ENCODE results near the gene IL36A.

The IL36A gene, protein sequence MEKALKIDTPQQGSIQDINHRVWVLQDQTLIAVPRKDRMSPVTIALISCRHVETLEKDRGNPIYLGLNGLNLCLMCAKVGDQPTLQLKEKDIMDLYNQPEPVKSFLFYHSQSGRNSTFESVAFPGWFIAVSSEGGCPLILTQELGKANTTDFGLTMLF

DNA sequence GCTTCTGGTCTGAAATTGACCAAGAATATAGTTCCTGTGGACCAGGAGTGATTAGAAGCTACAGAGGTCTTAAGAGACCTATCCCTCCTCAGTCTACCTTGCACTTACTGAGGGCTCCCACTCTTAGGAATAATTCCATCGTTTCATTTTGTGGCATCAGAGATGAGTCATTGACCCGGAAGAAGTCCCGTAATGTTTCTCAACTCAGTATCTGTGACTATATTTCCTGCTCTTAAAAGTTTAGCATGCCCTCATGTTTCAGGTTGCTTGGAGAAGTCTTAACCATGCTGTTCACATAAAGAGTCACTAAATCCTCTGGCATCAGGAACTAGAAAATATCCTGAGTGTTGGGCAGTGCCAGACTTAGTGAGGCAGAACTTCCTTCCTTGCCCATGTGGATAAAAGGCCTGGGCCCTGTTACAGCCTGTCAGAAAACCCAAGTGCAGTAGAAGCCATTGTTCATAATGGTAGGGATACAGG is at the start of gene IL36A:
TSS of gene IL36A (plus strand) at position 430 of the 480 bp plus-strand sequence. CDS start 413 bp downstream, outside the sequence.
- DNase-seq (ENCODE audit: low read depth in 2 of 2) = no peak

DNA sequence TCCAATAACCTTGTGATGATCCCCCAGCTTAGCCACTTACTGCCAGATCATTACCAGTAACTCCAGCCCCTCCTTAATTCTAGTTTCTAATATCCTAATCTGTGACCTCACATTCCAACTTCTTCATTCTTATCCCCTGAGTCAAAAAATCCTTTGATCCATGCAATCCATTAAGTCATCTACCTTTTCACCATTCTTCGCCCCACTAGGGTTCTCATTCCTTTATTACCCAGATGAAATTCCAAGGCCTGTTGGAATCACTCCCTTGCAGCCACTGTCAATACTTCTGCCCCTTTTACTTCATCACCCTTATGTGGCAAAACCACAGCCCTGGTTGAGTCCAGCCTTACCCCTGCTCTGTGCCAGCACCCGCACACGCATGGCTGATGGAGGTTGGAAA is 47.7 kb upstream of the IL36A start:
- no peak for DNase-seq (ENCODE audit: low read depth in 2 of 2)

DNA sequence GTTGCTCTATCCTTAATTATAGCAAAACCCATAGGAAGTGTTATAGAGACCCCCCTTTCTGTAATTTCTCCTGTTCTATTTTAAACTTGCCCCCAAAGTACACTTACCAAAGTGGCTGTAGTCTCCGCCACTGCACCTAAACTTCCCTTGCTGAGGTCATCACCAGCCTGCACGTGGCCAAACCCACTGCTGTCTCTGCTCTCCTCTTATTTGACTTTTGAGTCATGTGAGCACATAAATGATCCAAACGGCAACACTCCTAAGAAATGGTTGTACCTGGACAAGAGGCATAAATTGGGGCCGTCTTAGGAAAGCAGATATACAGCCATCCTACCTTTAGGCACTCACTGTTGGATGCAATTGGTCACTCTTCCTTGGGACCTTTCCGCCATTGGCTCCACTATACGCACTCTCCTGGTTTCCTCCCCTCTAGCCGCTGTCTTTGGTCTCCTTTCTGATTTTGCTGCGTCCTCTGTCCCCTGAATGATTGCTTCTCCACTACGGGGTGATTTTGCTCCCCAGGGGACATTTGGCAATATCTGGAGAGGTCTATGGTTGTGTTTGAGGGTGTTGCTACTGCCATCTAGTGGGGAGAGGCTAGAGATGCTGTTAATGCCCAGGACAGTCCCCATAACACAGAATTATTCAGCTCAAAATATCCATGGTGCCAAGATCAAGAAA is 46.7 kb upstream of the IL36A start:
- no peak for DNase-seq (ENCODE audit: low read depth in 2 of 2)

DNA sequence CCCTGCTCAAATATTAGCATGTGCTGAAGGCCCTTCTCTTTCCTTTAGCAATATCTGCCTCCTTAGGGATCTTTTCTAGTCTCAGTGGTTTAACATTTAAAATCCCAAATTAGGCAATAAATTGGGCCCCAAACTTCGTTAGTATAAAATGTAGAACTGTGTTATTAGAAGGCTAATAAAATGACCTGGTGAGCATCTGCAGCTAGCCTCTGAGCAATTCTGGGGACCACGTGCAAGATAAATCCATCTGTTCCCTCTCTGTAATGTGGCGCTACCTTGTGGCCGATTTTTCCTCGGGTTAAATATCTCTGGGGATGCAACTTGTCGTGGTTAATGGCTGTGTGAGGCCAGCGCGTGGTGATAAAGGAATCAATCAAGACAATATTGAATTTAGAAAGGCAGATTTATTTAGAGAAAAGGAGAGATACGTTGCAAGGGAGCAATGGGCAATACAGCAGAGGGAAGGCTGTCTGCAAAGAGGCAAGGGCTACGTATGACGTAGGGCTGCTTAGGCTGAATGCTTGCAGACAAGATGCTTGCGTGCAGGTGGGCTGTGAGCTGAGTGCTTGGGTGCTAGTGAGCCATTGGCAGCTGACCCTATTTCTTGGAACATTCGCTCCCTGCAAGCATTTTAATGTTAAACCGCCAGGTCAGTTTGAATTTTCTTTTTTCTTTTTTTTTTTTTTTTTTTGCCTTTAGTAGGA is 46.0 kb upstream of the IL36A start:
- no peak for DNase-seq (ENCODE audit: low read depth in 2 of 2)

DNA sequence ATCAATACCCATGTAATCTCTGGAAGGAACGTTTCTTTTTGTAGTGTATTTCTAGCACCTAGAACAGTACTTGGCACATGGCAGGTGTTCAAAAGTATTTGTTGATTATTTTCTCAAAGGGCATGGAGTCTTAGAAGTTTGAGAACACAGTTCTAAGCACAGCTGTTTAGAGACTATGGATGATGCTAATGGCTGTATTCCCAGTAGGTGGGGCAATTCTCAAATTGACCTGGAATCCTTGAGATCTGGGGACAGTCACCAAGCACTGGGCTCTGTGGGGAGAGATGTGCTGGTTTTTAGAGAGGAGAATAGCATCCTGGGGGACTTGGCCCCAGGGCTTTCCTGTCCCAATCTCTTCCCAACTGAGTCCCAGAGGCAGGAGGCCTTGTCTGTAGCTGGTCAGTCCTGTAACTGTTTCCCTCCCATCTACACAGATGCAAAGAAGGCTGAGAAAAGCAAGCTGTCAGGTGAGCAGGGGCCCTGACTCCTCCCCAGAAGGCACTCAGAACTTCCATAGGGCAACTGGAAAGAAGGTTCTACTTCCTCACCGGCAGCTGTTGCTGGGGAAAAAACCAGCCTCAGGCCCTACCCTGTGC is 44.9 kb upstream of the IL36A start:
- DNase-seq (ENCODE audit: low read depth in 2 of 2) = no peak

DNA sequence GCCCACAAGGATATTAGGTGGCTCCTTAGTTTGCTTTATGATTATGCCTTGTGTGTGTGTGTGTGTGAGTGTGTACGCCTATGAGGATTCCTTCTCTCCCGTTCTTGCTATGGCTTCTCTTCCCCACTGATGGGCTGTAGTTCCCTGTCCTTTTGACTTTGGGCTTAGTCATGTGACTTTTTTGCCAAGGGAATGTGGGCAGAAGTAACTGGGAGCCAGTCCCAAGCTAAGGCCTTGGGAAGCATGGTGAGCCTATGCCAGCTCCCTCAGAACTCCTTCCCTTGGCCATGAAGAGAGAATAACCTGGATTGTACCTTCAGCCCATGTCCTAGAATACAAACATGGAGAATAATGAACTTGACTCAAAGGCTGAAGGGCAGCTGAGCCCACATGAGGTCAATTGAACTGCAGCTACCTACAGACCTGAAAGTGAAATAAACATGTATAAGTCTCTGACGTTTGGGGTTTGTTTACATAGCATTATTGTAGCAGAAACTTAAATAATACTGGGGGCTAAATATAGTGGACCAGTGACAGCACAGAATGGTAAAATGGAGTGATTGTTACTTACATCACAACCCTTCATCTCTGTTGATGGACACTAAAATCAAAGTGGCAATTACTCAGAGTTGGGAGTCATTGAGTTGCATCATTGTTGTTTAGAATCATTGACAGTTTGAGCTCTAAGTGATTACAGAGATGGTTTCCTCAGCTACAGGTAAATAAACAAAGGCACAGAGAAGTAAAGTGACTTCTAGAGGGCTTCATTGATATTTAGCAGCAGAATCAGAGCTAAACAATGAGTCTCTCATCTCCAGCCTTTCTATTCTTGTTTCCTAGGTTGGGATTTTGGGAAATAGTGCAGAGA is 42.7 kb upstream of the IL36A start:
- no peak for DNase-seq (ENCODE audit: low read depth in 2 of 2)

DNA sequence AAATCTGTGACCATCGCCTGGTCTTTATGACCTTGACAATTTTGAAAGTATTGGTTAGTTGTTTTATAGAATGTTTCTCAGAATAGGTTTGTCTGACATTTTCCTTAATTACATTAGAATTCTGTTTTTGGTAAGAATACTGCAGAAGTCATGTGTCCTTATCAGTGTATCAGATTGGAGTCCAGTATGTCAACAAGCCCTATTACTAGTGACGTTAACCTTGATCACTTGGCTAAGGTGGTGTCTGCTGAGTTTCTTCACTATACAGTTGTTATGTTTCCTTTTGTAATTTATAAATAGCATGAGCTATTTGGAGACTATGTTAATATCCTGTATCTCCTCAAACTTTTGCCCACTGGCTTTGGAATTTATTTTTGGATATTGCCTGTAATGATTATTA is 38.2 kb upstream of the IL36A start:
- DNase-seq (ENCODE audit: low read depth in 2 of 2) = no peak

DNA sequence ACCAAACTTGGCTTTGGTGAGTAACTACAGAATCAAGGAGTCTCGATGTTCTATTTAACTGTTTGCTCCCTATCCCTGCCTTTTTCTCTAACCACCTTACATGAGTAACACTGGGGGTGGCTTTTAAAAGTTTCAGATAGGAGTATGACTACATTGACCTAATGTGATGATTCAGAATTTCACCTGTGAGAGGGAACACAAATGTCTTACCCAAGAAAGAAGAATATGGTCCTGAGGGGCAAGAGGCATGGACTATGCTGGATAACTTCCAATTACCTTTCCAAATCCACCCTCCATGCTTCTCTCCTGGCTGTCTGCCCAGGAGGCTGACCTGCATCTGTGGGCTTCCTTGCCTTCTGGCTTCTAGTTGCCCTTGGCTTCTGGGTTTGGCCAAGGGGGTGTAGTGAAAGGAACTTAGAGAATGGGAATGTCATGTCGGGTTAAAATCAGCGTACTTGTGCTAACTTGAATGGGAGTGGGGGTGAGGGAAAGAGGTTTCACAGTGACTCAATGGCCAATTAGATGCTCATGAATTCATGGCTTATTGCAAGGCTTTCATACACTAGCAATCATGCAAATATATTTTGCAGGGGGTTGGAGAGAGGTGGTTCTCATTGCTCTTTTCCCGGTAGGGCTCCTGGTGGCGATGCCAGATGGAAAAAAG is 32.7 kb upstream of the IL36A start:
- no peak for DNase-seq (ENCODE audit: low read depth in 2 of 2)

DNA sequence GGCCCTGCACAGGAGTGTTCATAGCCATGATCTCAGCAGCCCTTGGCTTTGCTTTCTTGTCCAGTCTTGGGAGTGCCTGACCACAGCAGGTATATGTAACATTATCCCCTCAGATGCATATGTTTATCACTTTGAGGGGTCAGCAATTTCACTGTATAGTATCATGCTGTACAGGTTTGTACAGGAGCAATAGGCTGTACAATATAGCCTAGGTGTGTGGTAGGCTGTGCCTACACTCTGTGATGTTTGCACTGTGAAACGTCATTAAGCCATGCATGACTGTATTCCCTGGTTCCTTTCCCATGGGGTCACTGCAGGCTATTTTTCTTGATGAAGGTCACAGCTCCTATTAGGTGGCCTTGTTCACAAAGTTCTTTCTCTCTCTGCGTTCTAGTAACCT is 32.1 kb upstream of the IL36A start:
- DNase-seq (ENCODE audit: low read depth in 2 of 2) = no peak

DNA sequence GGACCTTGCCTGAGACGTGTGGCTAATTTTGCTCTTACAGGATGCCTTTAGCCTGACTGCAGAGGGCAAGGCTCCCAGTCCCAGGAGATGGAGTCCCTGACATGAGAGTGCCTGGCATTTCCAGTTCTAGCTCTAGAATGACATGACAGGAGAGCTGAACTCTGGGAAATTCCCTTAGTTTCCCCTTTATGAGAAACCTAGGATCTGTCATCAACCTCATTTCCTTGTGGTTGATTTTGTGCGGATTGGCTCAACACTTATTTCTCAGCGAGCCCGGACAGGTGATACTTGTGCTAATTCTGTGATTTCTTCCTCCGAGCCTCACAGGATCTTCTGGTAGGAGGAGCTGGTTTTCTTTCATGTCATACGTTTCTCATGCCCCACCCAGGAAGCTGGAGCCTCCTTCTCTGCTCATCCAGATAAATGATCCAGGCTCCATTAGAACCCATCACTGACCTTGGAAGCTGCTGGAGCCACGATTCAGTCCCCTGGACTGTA is 27.7 kb upstream of the IL36A start, which contains the start of gene IL36G:
TSS of gene IL36G (plus strand) at position 448 of the 498 bp plus-strand sequence. CDS start 633 bp downstream, outside the sequence.
- no peak for DNase-seq (ENCODE audit: low read depth in 2 of 2)

DNA sequence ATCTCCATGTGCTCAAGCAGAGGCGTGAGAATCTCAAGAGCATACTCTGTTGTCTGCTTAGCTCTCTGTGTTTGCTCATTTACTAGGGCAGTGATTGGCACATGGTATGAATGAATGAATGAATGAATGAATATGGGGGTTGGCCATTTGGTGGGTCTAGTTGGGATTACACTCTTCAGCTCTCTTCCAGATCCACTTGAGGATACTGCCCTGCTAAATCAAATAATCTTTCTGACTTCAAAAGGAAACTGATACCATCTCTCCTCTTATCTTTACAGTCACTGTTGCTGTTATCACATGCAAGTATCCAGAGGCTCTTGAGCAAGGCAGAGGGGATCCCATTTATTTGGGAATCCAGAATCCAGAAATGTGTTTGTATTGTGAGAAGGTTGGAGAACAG is 25.5 kb upstream of the IL36A start:
- no peak for DNase-seq (ENCODE audit: low read depth in 2 of 2)

DNA sequence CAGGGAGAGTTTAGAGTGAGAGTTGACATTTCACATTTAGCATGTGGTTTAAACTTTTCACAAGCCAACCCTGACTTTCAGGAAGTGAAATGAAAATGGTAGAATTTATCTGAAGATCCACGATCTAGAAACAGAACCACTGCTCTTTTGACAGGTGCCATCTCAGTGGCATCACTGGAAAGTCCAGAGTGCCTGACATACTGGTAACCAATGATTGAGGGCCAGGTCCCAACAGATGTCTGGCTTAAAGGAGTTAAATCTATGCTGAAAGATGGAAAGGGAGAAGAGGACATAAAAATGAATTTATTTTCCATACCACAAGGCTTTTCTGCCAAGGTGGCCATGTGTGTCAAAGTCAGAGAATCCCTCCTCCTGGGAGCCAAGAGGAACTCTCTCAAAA is 24.7 kb upstream of the IL36A start:
- DNase-seq (ENCODE audit: low read depth in 2 of 2) = no peak

DNA sequence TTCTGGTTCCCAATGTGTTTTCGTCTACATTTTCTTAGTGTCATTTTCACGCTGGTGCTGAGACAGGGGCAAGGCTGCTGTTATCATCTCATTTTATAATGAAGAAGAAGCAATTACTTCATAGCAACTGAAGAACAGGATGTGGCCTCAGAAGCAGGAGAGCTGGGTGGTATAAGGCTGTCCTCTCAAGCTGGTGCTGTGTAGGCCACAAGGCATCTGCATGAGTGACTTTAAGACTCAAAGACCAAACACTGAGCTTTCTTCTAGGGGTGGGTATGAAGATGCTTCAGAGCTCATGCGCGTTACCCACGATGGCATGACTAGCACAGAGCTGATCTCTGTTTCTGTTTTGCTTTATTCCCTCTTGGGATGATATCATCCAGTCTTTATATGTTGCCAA is 20.2 kb upstream of the IL36A start:
- no peak for DNase-seq (ENCODE audit: low read depth in 2 of 2)

DNA sequence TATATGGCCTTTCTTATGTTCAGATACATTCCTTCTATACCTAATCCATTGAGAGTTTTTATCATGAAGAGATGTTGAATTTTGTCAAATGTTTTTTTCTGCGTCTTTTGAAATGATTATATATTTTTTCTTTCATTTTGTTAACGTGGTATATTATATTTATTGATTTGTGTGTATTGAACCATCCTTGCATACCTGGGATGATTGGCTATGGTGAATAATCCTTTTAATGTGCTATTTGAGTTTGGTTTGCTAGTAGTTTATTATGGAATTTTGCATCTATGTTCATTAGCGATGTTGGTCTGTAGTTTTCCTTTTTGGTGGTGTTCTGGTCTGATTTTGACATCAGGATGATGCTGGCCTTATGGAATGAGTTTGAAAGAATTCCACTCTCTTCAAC is 15.6 kb upstream of the IL36A start:
- no peak for DNase-seq (ENCODE audit: low read depth in 2 of 2)

DNA sequence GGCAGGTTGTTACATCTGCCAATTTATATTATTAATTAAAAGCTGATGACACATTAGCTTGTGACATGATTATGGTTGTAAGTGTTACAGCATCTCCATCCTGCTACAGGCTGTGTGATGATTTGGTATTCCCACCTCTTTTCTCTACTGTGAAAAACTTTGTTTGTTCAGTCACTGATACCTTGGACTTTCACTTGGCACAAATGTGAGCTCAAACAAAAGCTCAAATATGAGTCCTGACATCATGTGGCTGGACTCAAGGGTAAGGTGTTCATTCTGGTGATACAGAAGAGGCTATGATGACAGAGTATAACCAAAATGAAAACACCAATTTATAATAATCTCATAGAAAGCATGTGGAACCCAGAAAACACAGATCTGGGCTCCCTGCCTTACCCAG is 11.4 kb upstream of the IL36A start:
- no peak for DNase-seq (ENCODE audit: low read depth in 2 of 2)

DNA sequence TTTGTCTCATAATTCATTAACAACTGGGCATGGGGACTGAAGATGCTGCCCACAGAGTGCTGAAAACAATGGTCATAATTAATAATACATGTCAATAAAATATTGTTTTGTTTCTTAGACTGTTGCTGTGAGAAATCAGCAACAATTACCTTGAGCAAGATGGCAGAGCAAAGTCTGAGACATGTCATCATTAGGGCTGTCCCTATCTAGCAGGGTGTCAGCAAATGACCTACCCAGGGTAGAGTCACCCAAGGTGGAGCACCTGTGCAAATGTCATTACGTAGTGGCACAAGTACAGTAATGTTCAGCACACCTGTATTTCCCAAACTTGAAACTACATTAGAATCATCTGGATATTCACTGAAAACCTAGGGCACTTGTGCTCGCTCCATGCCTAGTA is 10.6 kb upstream of the IL36A start:
- DNase-seq (ENCODE audit: low read depth in 2 of 2) = no peak

DNA sequence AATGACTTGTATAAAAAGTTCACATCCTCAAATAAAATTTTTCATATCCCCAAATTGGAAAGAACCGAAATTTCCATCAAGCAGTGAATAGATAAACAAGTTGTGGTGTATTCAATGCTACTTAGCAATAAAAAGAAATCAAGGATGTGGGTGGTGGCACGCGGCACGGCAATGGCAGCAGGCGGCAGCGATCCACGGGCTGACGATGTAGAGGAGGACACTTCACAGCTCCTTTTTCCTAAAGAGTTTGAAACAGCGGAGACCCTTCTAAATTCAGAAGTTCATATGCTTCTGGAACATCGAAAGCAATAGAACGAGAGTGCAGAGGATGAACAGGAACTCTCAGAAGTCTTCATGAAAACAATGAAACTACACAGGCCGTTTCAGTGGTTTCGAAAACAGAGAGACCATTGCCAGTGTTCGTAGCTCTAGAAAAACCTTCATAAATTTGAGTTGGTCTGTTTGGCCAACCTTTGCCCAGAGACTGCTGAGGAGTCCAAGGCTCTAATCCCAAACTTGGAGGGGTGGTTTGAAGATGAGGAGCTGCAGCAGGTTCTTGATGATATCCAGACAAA is 9.8 kb upstream of the IL36A start:
- no peak for DNase-seq (ENCODE audit: low read depth in 2 of 2)

DNA sequence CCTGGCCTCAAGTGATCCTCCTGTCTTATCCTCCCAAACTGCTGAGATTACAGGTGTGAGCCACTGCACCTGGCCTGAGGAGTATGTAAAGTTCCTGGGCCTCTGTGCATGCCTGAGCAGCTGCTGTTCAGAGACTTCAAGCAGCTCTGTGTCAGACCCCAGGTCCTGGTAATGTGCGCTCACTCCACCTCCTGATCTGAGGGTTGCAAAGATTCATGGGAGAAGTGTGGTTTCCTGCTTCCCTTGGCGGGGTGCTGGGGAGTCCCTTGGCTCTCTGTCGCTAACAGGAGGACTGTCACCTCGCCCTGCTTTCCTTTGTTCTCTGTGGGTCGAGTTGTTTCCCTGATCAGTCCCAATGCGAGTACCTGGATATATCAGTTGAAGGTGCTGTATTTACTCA is 8.6 kb upstream of the IL36A start:
- peak; percentile 10 to 21 for DNase-seq (ENCODE audit: low read depth in 2 of 2)

DNA sequence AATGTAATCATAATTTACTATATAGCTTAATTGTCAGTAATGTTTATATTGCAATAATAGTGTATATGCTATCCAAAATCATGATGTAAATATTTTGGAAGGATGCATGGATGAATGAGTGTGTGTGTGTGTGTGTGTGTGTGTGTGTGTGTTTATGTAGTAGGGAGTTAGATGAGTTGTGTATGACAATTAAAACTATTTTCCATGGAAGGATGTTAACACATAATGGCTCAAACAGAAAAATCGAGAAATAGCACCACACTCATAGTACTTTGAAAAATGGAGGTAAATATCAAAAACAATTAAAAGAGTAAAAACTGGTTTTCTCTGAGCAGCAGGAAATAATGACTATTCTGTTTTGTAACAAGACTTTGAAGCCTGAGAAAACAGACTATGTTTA is 8.1 kb upstream of the IL36A start:
- DNase-seq (ENCODE audit: low read depth in 2 of 2) = no peak

DNA sequence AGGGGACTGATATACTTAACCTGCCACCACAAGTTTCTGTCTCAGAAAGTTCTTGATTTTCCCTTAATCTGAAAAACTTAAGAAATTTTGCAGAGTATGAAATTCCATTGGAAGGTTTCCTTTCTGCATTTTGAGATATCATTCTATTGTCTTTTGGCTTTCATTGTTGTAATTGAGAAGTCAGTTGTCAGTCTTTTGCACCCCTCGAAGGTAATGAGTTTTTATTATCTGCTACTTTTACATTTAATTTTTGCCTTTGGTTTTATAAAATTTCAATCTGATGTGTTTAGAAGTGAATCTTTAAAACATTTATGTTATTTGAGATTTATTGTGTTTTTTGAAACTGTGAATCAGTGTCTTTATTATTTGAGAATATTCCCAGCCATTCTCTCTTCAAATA is 4.8 kb upstream of the IL36A start:
- DNase-seq (ENCODE audit: low read depth in 2 of 2) = no peak

DNA sequence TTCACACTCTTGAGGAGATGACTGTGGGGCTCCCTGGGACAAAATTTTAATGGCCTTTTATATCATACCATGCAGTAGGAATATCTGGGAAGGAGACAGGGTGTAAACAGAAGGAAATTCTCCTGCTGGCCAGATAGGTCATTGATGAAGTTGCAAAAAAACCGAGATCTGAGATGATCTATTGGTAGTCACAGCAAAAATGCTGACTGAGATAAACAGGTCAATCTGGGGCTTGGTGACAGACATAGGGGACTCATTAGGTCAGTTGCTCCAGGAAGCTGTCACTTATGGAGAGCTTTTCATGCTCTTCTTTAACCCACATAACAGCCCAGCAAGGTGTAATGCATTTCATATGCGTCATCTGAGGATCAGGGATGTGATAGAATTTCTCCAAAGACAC is 2.6 kb upstream of the IL36A start:
- no peak for DNase-seq (ENCODE audit: low read depth in 2 of 2)

Measured in stimulated activated CD8-positive, alpha-beta memory T cell treated with anti-CD3 and anti-CD28 coated beads, Interleukin-15, amount 100 ng/mL, for 48 hours (primary cell).